ENCODE results near the gene TXNRD2. TPM values are rescaled to one million over a fixed set of nuclear protein-coding genes. Genes with fewer than 3 reads are reported as not detected.
"Not testable (repeated sequence)": the region's sequence is repeated elsewhere in the genome, so short reads cannot be mapped to it uniquely, and the experiment has no call there.

Gene TXNRD2
- total RNA-seq, 1 donor from 2014 or later: 5.8 TPM

DNA sequence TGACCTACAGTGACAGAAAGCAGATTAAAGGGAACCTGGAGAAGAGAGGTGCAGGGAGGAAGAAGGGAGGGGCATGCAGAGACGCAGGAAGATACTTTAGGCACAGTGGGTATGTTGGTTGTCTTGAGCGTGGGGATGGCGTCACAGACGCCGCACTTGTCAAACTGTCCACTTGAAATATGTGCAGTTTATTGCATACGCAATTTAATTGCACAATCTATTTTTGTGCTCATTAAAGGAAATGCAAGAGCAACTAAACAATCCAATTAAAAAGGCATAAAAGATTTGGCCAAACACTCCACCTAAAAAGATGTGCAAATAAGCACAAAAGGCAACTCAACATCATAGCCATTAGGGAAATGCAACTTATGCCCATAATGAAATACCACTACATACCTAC is 103.7 kb downstream of the TXNRD2 start:
- no peak overlapping the region for H3K4me3 ChIP-seq (ENCODE audit: low read depth, low read length)
- DNase-seq (ENCODE audit: low read depth): no peak
- TF ChIP-seq, protein P1, sequence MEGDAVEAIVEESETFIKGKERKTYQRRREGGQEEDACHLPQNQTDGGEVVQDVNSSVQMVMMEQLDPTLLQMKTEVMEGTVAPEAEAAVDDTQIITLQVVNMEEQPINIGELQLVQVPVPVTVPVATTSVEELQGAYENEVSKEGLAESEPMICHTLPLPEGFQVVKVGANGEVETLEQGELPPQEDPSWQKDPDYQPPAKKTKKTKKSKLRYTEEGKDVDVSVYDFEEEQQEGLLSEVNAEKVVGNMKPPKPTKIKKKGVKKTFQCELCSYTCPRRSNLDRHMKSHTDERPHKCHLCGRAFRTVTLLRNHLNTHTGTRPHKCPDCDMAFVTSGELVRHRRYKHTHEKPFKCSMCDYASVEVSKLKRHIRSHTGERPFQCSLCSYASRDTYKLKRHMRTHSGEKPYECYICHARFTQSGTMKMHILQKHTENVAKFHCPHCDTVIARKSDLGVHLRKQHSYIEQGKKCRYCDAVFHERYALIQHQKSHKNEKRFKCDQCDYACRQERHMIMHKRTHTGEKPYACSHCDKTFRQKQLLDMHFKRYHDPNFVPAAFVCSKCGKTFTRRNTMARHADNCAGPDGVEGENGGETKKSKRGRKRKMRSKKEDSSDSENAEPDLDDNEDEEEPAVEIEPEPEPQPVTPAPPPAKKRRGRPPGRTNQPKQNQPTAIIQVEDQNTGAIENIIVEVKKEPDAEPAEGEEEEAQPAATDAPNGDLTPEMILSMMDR (conservative IDR thresholded peaks at IDR 0.05; ENCODE audit: low read depth, low read length): no peak

- no peak overlapping the region for H3K4me3 ChIP-seq (ENCODE audit: low read depth, low read length)
- TF ChIP-seq, protein P1 (conservative IDR thresholded peaks at IDR 0.05; ENCODE audit: low read depth, low read length): no peak
- no peak for DNase-seq (ENCODE audit: low read depth)
These were observed 105.1 kb downstream of the TXNRD2 start for GRCh38 chr22:19836512-19836911.

GRCh38 chr22:19834599-19834998 is 107.0 kb downstream of the TXNRD2 start:
- TF ChIP-seq, protein P1 (conservative IDR thresholded peaks at IDR 0.05; ENCODE audit: low read depth, low read length): no peak
- no peak for DNase-seq (ENCODE audit: low read depth)

DNA sequence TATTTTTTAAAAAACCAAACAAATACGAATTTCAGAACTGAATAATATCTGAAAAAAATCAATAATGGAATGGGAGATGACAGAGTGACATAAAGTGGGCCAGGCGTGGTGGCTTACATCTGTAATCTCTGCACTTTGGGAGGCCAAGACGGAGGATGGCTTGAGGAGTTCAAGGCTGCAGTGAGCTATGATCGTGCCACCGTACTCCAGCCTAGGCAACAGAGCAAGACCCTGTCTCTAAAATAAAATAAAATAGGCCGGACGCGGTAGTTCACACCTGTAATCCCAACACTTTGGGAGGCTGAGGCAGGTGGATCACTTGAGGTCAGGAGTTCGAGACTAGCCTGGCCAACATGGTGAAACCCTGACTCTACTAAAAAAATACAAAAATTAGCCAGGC is 108.3 kb downstream of the TXNRD2 start:
- DNase-seq (ENCODE audit: low read depth); H3K4me3 ChIP-seq (ENCODE audit: low read depth, low read length): not testable (repeated sequence)

More at GRCh38 chr22:19834599-19834998, 107.0 kb downstream of the TXNRD2 start:
- no peak overlapping the region for H3K4me3 ChIP-seq (ENCODE audit: low read depth, low read length)

GRCh38 chr22:19832476-19833108 is 109.0 kb downstream of the TXNRD2 start:
- no peak for DNase-seq (ENCODE audit: low read depth)
- no peak overlapping the region for H3K4me3 ChIP-seq (ENCODE audit: low read depth, low read length)
- TF ChIP-seq, protein P1 (conservative IDR thresholded peaks at IDR 0.05; ENCODE audit: low read depth, low read length): no peak

DNA sequence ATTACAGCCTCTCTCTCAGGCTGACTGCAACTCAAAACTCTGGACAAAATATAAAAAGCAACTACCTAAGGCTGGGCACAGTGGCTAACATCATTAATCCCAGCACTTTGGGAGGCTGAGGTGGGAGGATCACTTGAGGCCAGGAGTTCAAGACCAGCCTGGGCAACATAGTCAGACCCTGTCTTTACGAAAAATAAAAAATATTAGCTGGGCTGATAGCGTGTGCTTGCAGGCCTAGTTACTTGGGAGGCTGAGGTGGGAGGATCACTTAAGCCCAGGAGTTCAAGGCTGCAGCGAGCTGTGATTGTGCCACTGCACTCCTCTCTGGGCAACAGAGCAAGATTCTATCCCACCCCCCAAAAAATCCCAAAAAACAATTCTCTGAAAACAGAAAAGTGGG is 109.6 kb downstream of the TXNRD2 start:
- not testable (repeated sequence) for H3K4me3 ChIP-seq (ENCODE audit: low read depth, low read length)

DNA sequence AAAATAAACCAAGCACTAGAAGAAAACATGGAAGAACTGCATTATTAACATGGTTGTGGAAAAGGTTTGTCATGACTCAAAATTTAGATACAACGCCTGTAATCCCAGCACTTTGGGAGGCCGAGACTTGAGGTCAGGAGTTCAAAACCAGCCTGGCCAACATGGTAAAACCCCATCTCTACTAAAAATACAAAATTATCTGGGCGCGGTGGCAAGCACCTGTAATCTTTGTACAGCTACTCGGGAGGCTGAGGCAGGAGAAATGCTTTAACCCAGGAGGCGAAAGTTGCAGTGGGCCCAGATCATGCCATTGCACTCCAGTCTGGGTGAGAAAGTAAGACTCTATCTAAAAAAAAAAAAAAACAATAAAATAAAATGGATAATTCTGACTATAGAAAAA is 110.6 kb downstream of the TXNRD2 start:
- H3K4me3 ChIP-seq (ENCODE audit: low read depth, low read length): no peak overlapping the region
- TF ChIP-seq, protein P1 (conservative IDR thresholded peaks at IDR 0.05; ENCODE audit: low read depth, low read length): no peak
- no peak for DNase-seq (ENCODE audit: low read depth)

More for the DNA sequence above, 109.6 kb downstream of the TXNRD2 start:
- not testable (repeated sequence) for DNase-seq (ENCODE audit: low read depth)

DNA sequence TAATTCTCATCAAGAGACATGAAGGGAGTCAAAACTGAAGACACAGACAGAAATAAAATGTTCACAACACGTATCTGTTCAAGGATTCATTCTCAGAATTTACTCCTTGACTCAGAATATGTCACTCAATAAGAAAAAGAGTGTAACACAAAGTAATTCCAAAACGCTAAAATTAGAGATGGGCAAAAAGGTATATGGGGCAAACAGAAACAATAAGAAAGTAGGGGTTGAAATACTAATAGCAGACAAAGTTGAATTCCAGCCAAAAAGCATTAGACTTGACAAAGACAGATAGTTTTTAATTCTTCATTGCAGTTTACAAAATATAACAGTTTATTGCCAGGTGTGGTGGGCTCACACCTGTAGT is 113.6 kb downstream of the TXNRD2 start:
- DNase-seq (ENCODE audit: low read depth): no peak
- TF ChIP-seq, protein P1 (conservative IDR thresholded peaks at IDR 0.05; ENCODE audit: low read depth, low read length): no peak

More for the DNA sequence above, 113.6 kb downstream of the TXNRD2 start:
- no peak overlapping the region for H3K4me3 ChIP-seq (ENCODE audit: low read depth, low read length)
